Activated T-cell treated with anti-CD3 and anti-CD28 coated beads, Interleukin-2, amount 50 U/mL, for 24 hours (primary cell): ENCODE data around the gene TCF7.
"Not testable (repeated sequence)": the region's sequence is repeated elsewhere in the genome, so short reads cannot be mapped to it uniquely, and the experiment has no call there.

ENCODE experiments used
- DNase-seq: peaks from one replicate; pipeline ENCODE4 v3.0.0-alpha.2; 2020
- H3K27ac Mint-ChIP-seq: 2 replicates; pipeline ENCODE4 v1.8.0; 2020; ENCODE audit warnings: mild to moderate bottlenecking, mixed read lengths
- H3K27me3 Mint-ChIP-seq: 2 replicates; pipeline ENCODE4 v1.8.0; 2020; ENCODE audit warnings: mixed read lengths
- H3K36me3 Mint-ChIP-seq: 2 replicates; pipeline ENCODE4 v1.8.0; 2020; ENCODE audit warnings: low read depth, mixed read lengths
- H3K4me1 Mint-ChIP-seq: 2 replicates; pipeline ENCODE4 v1.8.0; 2020; ENCODE audit warnings: low read depth, mixed read lengths
- H3K4me3 Mint-ChIP-seq: 2 replicates; pipeline ENCODE4 v1.8.0; 2020; ENCODE audit warnings: mild to moderate bottlenecking, moderate library complexity, mixed read lengths
- H3K9me3 Mint-ChIP-seq: 2 replicates; pipeline ENCODE4 v1.8.0; 2020; ENCODE audit warnings: mixed read lengths

The TCF7 gene

DNA sequence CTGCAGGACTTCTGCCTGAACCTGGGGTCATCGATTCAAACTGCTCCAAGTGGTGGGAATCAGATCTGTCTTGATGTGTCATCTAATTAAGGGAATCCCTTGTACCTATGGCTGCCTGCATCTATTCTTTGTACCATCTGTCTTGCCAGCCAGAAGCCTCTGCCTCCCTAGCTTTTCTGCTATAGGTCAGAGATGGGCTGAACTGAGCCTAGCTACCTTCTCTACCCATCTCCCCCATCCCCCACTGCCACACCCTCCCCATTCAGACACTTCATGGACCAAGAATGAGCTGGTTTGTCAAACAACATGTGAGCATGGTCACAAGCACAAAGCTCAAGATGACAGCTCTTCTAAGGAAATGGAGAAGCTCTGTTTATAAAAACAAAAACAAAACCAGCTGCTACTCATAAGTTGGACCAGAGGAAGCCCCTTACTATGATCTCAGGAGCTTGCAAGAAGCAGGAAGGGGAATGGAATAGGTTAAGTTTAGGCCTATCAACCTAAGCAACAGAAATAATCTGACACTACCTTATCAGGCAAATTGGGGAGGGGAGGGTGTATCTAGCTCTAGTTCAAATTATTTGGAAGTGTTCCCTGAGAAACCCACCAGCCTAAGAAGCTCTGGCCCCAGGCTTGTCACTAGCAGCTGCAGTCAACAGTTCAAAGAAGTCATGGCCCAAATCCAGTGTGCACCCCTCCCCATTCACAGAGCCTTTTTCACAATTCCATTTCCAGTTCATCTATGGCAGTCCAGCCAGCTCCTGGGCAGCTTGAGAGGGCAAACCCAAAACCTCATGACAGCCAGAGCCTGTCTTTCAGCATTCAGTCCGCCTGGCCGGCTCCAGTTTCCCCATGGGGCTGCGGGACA is 32.4 kb downstream of the TCF7 start:
- no peaks in the 10 kb centered on the region for H3K27me3 Mint-ChIP-seq
- no peaks in the 10 kb centered on the region for H3K9me3 Mint-ChIP-seq
- no peak for DNase-seq
- no peak overlapping the region for H3K4me3 Mint-ChIP-seq
- peaks cover 51% of the 10 kb centered on the region for H3K4me1 Mint-ChIP-seq
- peaks cover 96% of the 10 kb centered on the region for H3K36me3 Mint-ChIP-seq
- H3K27ac Mint-ChIP-seq = peak overlapping the region; percentile 63

DNA sequence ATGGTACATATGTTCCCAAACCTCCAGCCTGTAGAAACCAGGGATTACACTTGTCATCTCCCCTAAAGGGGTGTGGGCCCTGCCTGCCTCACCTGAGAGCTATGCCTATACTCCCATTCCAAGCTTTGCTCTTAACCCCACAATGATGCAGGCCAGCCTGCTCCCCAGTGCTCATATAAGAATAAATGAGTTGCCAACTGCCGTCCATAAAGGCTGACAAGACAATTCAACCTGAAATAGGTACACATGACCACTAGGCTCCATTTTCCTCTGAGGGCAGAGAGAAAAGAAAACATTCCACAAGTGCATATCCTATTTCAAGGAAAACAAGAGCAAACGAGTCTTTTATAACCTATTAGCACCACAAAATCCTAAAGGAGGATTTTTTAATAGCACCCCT is 33.8 kb downstream of the TCF7 start:
- Mint-ChIP-seq H3K4me3 (no peak overlapping the region), H3K9me3 (no peaks in the 10 kb centered on the region), H3K4me1 (peaks cover 61% of the 10 kb centered on the region), H3K36me3 (peaks cover 96% of the 10 kb centered on the region), H3K27ac (peak overlapping the region; percentile 63), H3K27me3 (no peaks in the 10 kb centered on the region)
- no peak for DNase-seq

DNA sequence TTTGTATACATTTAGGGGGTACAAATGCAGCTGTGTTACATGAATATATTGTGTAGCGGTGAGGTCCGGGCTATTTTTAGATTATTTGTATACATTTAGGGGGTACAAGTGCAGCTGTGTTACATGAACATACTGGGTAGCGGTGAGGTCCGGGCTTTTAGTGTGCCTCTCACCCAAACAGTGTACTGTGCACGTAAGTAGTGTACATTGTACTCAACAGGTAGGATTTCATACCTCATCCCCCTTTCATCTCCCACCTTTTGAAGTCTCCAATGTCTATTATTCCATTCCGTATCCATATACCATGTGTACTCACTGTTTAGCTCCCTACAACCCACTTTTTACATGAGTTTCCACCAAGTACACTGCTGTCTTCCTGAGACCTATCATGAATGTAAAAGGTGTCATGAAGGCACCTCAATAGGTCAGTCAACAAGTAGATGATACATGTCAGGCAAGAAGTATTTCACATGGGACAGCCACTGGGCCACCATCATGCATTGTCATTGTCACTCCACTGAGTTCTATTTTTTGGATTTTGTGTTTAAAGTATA is 34.6 kb downstream of the TCF7 start:
- Mint-ChIP-seq H3K36me3 (peaks cover 96% of the 10 kb centered on the region), H3K9me3 (no peaks in the 10 kb centered on the region), H3K4me1 (peaks cover 66% of the 10 kb centered on the region), H3K4me3 (no peak overlapping the region), H3K27me3 (no peaks in the 10 kb centered on the region), H3K27ac (peak overlapping the region; percentile 90)
- no peak for DNase-seq

- Mint-ChIP-seq H3K27ac (peak overlapping the region; percentile 90), H3K9me3 (no peaks in the 10 kb centered on the region), H3K4me1 (peaks cover 67% of the 10 kb centered on the region), H3K4me3 (no peak overlapping the region), H3K36me3 (peaks cover 94% of the 10 kb centered on the region), H3K27me3 (no peaks in the 10 kb centered on the region)
- no peak for DNase-seq
These were observed 35.3 kb downstream of the TCF7 start for GRCh38 chr5:134149571-134150303.

DNA sequence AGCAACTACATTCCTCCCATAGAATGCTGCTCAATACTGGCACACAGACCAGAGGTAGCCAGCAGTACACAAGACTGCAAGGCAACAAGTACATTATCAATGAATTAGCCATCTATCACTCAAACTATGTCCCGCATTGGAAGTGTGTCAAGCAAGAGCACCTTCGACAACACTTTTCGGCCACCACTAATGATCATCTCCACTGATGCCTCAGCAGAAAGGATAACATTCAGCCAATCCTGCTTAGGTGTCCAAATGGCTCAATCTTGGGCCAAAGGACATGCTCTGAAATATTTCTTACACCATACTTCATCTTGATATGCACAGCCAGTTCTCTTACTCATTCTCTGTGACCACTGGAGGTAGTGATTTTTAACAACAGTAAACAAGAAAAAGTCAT is 37.2 kb downstream of the TCF7 start:
- no peak for DNase-seq
- Mint-ChIP-seq H3K27ac (peak overlapping the region; percentile 81), H3K27me3 (no peaks in the 10 kb centered on the region), H3K4me3 (no peak overlapping the region), H3K4me1 (peaks cover 71% of the 10 kb centered on the region), H3K9me3 (no peaks in the 10 kb centered on the region), H3K36me3 (peaks cover 92% of the 10 kb centered on the region)

DNA sequence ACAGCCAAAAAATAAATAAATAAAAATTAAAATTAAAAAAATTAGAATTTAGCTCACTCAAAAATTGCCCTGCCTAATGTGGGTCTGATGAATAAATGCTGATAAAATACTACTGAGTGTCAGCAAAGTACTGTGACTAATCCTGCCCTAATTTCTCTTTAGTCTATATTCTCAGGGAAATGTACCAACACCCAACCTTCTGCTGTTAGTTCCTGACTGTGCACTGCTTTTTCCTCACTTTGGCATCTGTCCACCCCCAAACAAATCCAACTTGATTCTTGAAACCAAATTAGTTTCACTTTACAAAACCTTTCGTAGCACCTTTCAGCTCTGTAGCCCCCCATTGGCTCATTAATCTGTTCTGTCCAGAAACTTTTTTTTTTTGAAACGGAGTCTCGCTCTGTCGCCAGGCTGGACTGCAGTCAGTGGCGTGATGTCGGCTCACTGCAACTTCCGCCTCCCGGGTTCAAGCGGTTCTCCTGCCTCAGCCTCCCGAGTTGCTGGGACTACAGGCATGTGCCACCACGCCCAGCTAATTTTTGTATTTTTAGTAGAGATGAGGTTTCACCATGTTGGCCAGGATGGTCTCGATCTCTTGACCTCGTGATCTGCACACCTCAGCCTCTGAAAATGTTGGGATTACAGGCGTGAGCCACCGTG is 37.8 kb downstream of the TCF7 start:
- DNase-seq, H3K4me3 Mint-ChIP-seq, H3K9me3 Mint-ChIP-seq, H3K27me3 Mint-ChIP-seq: not testable (repeated sequence)
- peaks cover 71% of the 10 kb centered on the region for H3K4me1 Mint-ChIP-seq
- H3K27ac Mint-ChIP-seq = peak overlapping the region; percentile 89
- H3K36me3 Mint-ChIP-seq = peaks cover 91% of the 10 kb centered on the region

- Mint-ChIP-seq H3K27me3 (no peaks in the 10 kb centered on the region), H3K4me3 (no peak overlapping the region), H3K36me3 (peaks cover 91% of the 10 kb centered on the region), H3K4me1 (peaks cover 78% of the 10 kb centered on the region), H3K9me3 (no peaks in the 10 kb centered on the region), H3K27ac (peak overlapping the region; percentile 89)
- DNase-seq = no peak
These were observed 38.8 kb downstream of the TCF7 start for GRCh38 chr5:134153241-134153640.

DNA sequence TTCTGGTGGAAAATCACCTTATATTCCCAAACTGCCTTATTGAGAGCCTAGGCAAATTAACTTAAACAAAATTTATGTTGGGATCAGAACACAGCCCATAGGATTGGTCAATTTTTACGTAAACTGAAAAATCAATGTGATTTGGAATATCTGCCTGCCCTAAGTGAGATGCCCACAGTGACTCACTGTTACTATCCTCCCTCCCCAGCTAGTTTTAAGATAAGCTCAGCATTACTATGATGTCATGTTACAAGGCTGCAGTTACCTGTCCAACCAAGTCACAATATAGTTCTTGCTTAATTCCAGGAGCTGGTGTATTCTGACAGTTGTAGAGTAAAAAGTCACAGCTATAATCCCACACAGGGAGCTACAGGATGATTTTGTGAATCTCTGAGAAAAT is 39.2 kb downstream of the TCF7 start:
- H3K9me3 Mint-ChIP-seq = no peaks in the 10 kb centered on the region
- H3K36me3 Mint-ChIP-seq = peaks cover 93% of the 10 kb centered on the region
- peak overlapping the region; percentile 82 for H3K27ac Mint-ChIP-seq
- H3K27me3 Mint-ChIP-seq = no peaks in the 10 kb centered on the region
- H3K4me3 Mint-ChIP-seq = no peak overlapping the region
- H3K4me1 Mint-ChIP-seq = peaks cover 80% of the 10 kb centered on the region
- no peak for DNase-seq

- peaks cover 91% of the 10 kb centered on the region for H3K36me3 Mint-ChIP-seq
- no peaks in the 10 kb centered on the region for H3K27me3 Mint-ChIP-seq
- peak overlapping the region; percentile 70 for H3K27ac Mint-ChIP-seq
- no peak overlapping the region for H3K4me3 Mint-ChIP-seq
- H3K4me1 Mint-ChIP-seq = peaks cover 53% of the 10 kb centered on the region
- no peak for DNase-seq
- H3K9me3 Mint-ChIP-seq = peaks cover 4% of the 10 kb centered on the region
These were observed 47.3 kb downstream of the TCF7 start for GRCh38 chr5:134161513-134162395.

DNA sequence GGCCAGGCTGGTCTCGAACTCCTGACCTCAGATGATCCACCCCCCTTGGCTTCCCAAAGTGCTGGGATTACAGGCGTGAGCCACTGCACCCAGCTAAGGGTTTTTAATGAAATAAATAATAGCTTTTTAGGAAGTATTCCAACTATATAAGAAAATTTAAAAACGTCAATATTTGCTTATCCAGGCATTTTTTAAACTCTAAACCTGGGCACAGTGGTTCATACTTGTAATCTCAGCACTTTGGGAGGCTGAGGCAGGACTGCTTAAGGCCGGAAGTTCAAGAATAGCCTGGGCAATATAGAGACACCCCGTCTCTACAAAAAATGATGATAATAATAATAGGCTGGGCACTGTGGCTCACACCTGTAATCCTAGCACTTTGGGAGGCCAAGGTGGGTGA is 48.1 kb downstream of the TCF7 start:
- no peak for DNase-seq
- Mint-ChIP-seq H3K4me1 (peaks cover 54% of the 10 kb centered on the region), H3K9me3 (peaks cover 4% of the 10 kb centered on the region), H3K27ac (no peak overlapping the region), H3K36me3 (peaks cover 91% of the 10 kb centered on the region), H3K27me3 (no peaks in the 10 kb centered on the region), H3K4me3 (no peak overlapping the region)

- H3K27ac Mint-ChIP-seq = peak overlapping the region; percentile 83
- H3K4me3 Mint-ChIP-seq = no peak overlapping the region
- DNase-seq = no peak
- H3K27me3 Mint-ChIP-seq = no peaks in the 10 kb centered on the region
- no peaks in the 10 kb centered on the region for H3K9me3 Mint-ChIP-seq
- peaks cover 83% of the 10 kb centered on the region for H3K36me3 Mint-ChIP-seq
- peaks cover 62% of the 10 kb centered on the region for H3K4me1 Mint-ChIP-seq
These were observed 57.5 kb downstream of the TCF7 start for GRCh38 chr5:134171972-134172371.

DNA sequence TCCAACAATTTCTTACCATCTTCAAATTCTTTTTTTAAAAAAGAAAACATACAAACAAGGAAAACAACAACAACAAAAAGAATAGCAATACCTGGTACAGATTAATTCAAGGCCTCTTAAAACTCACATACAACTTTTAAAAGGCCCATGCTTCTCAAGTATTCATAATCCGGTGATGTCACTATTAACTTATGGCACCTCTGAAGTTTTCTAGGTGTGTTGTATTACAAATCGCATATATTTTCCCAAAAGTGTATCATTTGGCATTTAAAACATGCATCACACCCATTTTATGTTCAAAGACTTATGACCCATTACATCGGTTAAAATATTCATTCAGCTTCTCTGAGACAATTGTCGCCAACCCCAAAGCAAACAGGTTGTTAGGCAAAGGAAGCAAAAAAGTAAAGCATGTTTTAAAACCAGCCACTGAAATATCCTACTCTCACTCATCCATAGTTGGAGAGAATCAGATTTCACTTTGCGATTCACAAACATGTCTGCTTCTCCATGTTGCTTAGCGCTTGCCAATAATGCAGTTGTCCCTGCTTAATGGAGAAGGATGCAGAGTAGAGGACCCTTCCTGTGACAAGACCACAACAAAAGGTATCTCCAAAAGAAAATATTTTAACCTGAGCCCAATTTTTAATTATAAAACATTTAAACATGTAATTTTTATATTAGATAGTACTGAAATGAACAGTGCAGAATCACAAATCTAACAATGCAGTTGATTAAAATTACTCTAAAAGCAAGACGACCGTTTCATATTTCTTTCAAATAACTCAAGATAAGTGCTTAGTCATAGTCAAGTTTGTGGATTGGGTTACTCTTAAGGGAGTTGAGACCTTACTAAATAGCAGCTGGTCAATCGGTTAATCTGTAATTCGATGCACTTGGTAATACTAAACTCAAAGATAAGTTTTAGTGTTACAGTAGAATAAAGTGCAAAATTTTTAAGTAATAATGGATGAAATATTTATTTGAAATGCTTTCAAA is 60.7 kb downstream of the TCF7 start:
- Mint-ChIP-seq H3K9me3 (no peaks in the 10 kb centered on the region), H3K4me1 (peaks cover 49% of the 10 kb centered on the region), H3K27ac (peak overlapping the region; percentile 98), H3K4me3 (peak overlapping the region; percentile 97), H3K27me3 (no peaks in the 10 kb centered on the region), H3K36me3 (peaks cover 55% of the 10 kb centered on the region)
- no peak for DNase-seq
